K562 (cell line): ENCODE data around the gene NDOR1. TPM values are rescaled to one million over a fixed set of nuclear protein-coding genes. Genes with fewer than 3 reads are reported as not detected.

Experiments
- ATF2 ChIP-seq: sonication (generic); formaldehyde crosslinking; IDR thresholded peaks from 2 replicates; pipeline ENCODE4 v1.8.1; 2022; ENCODE audit warnings: missing genetic modification reagents
- BHLHE40 ChIP-seq: IDR thresholded peaks from 2 replicates; pipeline ENCODE4 v1.6.1; 2011; ENCODE audit warnings: low read length, improper control_type of control experiment
- CBFB ChIP-seq: sonication (generic); formaldehyde crosslinking; IDR thresholded peaks from 2 replicates; pipeline ENCODE4 v1.4.0; 2020; ENCODE audit warnings: mild to moderate bottlenecking, missing genetic modification reagents
- CBX8 ChIP-seq: fragments of 200-600 bp; sonication (generic); IDR thresholded peaks from 2 replicates; pipeline ENCODE4 v1.6.1; 2012; ENCODE audit warnings: borderline replicate concordance, mixed run types, low read depth, mild to moderate bottlenecking, moderate library complexity, mixed read lengths, low read length, control low read depth, inconsistent platforms; ENCODE audit not compliant: poor library complexity, severe bottlenecking; ENCODE audit errors: extremely low read depth
- CHD4 ChIP-seq: fragments of 200-600 bp; sonication (generic); IDR thresholded peaks from 3 replicates; pipeline ENCODE4 v1.6.1; 2012; ENCODE audit warnings: low read depth, mild to moderate bottlenecking, mixed read lengths, low read length, inconsistent platforms; ENCODE audit not compliant: insufficient read depth, insufficient replicate concordance, poor library complexity, severe bottlenecking
- DDX20 ChIP-seq: fragments of 450-650 bp; IDR thresholded peaks from 2 replicates; pipeline ENCODE4 v1.6.1; 2016; ENCODE audit warnings: missing genetic modification characterization, low read depth, mild to moderate bottlenecking, missing compliant biosample characterization, moderate library complexity
- HBP1 ChIP-seq: fragments of 450-650 bp; formaldehyde crosslinking; IDR thresholded peaks from 2 replicates; pipeline ENCODE4 v1.4.0; 2022; ENCODE audit warnings: missing genetic modification characterization
- HDAC1 ChIP-seq, 2 experiments: fragments of 450-650 bp; IDR thresholded peaks; 2 replicates each; pipeline ENCODE4 v1.6.1; 2016 to 2017; ENCODE audit warnings: inconsistent platforms in 1 of 2, mild to moderate bottlenecking in 1 of 2, moderate library complexity in 1 of 2
- SFPQ ChIP-seq: fragments of 200-400 bp; formaldehyde crosslinking; IDR thresholded peaks from 2 replicates; pipeline ENCODE4 v1.6.1; 2017; ENCODE audit warnings: mild to moderate bottlenecking, low read depth, low read length, moderate library complexity
- SMARCC2 ChIP-seq: fragments of 450-650 bp; IDR thresholded peaks from 2 replicates; pipeline ENCODE4 v1.6.1; 2017; ENCODE audit warnings: antibody characterized with exemption, moderate library complexity, mild to moderate bottlenecking, low read depth
- TCF7 ChIP-seq: sonication (generic); IDR thresholded peaks from 2 replicates; pipeline ENCODE4 v1.6.1; 2016; ENCODE audit warnings: antibody characterized with exemption, borderline replicate concordance
- TFAP4 ChIP-seq: sonication (generic); formaldehyde crosslinking; IDR thresholded peaks from 2 replicates; pipeline ENCODE4 v1.8.0; 2022; ENCODE audit warnings: missing genetic modification reagents, mild to moderate bottlenecking, moderate library complexity, borderline replicate concordance
- TRIM24 ChIP-seq, 2 experiments: fragments of 450-650 bp; IDR thresholded peaks; 2 replicates each; pipeline ENCODE4 v1.6.1; 2016
- ZNF277 ChIP-seq: fragments of 250-450 bp; sonication (Bioruptor Pico); IDR thresholded peaks from 2 replicates; pipeline ENCODE4 v1.8.0; 2022; ENCODE audit warnings: inconsistent platforms, mild to moderate bottlenecking, moderate library complexity, borderline replicate concordance
- ZNF561 ChIP-seq: fragments of 450-650 bp; formaldehyde crosslinking; conservative IDR thresholded peaks from 2 replicates; pipeline ENCODE4 v1.4.0; 2020; ENCODE audit warnings: mild to moderate bottlenecking, moderate library complexity
- ZNF707 ChIP-seq: fragments of 250-450 bp; sonication (Bioruptor Pico); conservative IDR thresholded peaks from 2 replicates; pipeline ENCODE4 v1.8.0; 2022; ENCODE audit warnings: inconsistent platforms, mild to moderate bottlenecking, moderate library complexity
- ZNF766 ChIP-seq: fragments of 200-800 bp; sonication (Bioruptor generic); conservative IDR thresholded peaks from 2 replicates; pipeline ENCODE4 v1.6.1; 2016; ENCODE audit warnings: missing genetic modification characterization, missing compliant biosample characterization
- polyA plus RNA-seq, 8 experiments: library from polyadenylated mRNA; depleted of rRNA in 4 of 8; stranded (reverse) in 5 of 8; unstranded in 3 of 8; fragments of >200 nt; fragmentation: Nextera tagmentation in 2 of 8; fragmentation: Illumina TruSeq in 1 of 8; extraction: Ambion mirVana in 2 of 8; extraction: Trizol in 1 of 8; gene quantifications; 2 replicates each; pipeline versions ENCODE4 v1.2.1 to v1.2.3, GENCODE V29; 2011 to 2014; ENCODE audit warnings: inconsistent platforms in 1 of 8, missing spikeins in 1 of 8
- total RNA-seq, 7 experiments: library from RNA; depleted of rRNA in 6 of 7; stranded (reverse); fragments of >200 nt in 6 of 7; fragmentation: Illumina TruSeq in 2 of 7; extraction: Trizol in 2 of 7; gene quantifications; 2 replicates each; pipeline versions ENCODE4 v1.2.1 to v1.2.3, GENCODE V29; 2011 to 2021; ENCODE audit warnings: low replicate concordance in 1 of 7

The NDOR1 gene
- total and polyA plus RNA-seq, 9 of the 15 experiments (the other 6 are each of a cell fraction or from before 2014, with no cell fraction given): 0.06 to 36.9 (median 6.9) TPM

- TF ChIP-seq TRIM24 (IDR thresholded peaks at IDR 0.05) (peak in 1 of 2 experiments; percentile 52; a peak in 1 of 4 replicates), HDAC1 (IDR thresholded peaks at IDR 0.05) (peak in 1 of 2 experiments; percentile 97; a peak in 3 of 4 replicates), CBFB (CRISPR knock-in tag) (no peak), HBP1 (CRISPR knock-in tag) (peak; percentile 84; the same call in 1 of the 2 replicates), TCF7 (no peak), ZNF766 (CRISPR knock-in tag) (no peak), BHLHE40 (peak; percentile 96), DDX20 (no peak), CBX8 (no peak), SFPQ (no peak), ZNF561 (CRISPR knock-in tag) (no peak), CHD4 (no peak), TFAP4 (peak; percentile 82), SMARCC2 (no peak), ATF2 (CRISPR knock-in tag) (peak; percentile 66; the same call in 1 of the 2 replicates), ZNF277 (no peak), ZNF707 (CRISPR knock-in tag) (no peak)
Measured at GRCh38 chr9:137240318-137240840, 34.9 kb downstream of the NDOR1 start (continued).
